PC-3 (cell line): ENCODE results near the gene PRKCE. TPM values are rescaled to one million over a fixed set of nuclear protein-coding genes. Genes with fewer than 3 reads are reported as not detected.

Source experiments
- ATAC-seq: fragments of 200-7000 bp; cut with Tn5 transposase; 2 replicates; pipeline ENCODE4 v1.9.1; 2020; ENCODE audit warnings: mild to moderate bottlenecking, moderate library complexity
- BruUV-seq: library from RNA; stranded (reverse); fragments of 400-500 nt; replicated peaks from 2 replicates; lab custom pipeline; 2021; lab: Mats Ljungman, UMichigan
- CTCF ChIA-PET: fragments of 300-600 bp; sonication (Branson Sonifier 250); formaldehyde crosslinking; loops from one replicate; lab custom pipeline; 2022; ENCODE audit warnings: antibody characterized with exemption; lab: Charles Lee
- POLR2A ChIA-PET: fragments of 300-600 bp; sonication (Branson Sonifier 250); formaldehyde crosslinking; loops from one replicate; lab custom pipeline; 2022; ENCODE audit warnings: antibody characterized with exemption; ENCODE audit not compliant: unreplicated experiment; lab: Charles Lee
- DNase-seq: peaks from one replicate; pipeline ENCODE4 v3.0.0-alpha.2; 2015
- H2AFZ ChIP-seq: fragments of 300-600 bp; sonication (generic); 2 replicates; pipeline ENCODE4 v1.6.0; 2016; ENCODE audit warnings: antibody characterized with exemption, low read length
- H3F3A ChIP-seq: fragments of 300-600 bp; sonication (generic); one replicate; pipeline ENCODE4 v1.6.0; 2017; ENCODE audit warnings: antibody characterized with exemption, low read length, control low read depth, mild to moderate bottlenecking; ENCODE audit not compliant: unreplicated experiment
- H3K27ac ChIP-seq: fragments of 300-600 bp; sonication (generic); 2 replicates; pipeline ENCODE4 v1.5.1; 2016; ENCODE audit warnings: mild to moderate bottlenecking, low read length
- H3K27me3 ChIP-seq: fragments of 300-600 bp; sonication (generic); 2 replicates; pipeline ENCODE4 v1.6.1; 2016; ENCODE audit warnings: low read length, mixed read lengths
- H3K36me3 ChIP-seq: fragments of 300-600 bp; sonication (generic); 2 replicates; pipeline ENCODE4 v1.6.1; 2016; ENCODE audit warnings: low read depth, mixed run types, low read length, mixed read lengths
- H3K4me1 ChIP-seq: fragments of 300-600 bp; sonication (generic); 2 replicates; pipeline ENCODE4 v1.5.1; 2016; ENCODE audit warnings: low read length; ENCODE audit not compliant: insufficient read depth
- H3K4me2 ChIP-seq: fragments of 300-600 bp; sonication (generic); 2 replicates; pipeline ENCODE4 v1.6.0; 2016; ENCODE audit warnings: low read length
- H3K4me3 ChIP-seq: fragments of 300-600 bp; sonication (generic); 2 replicates; pipeline ENCODE4 v1.5.1; 2016; ENCODE audit warnings: mild to moderate bottlenecking, low read length, mixed read lengths
- H3K79me2 ChIP-seq: fragments of 300-600 bp; sonication (generic); 2 replicates; pipeline ENCODE4 v1.6.1; 2017; ENCODE audit warnings: low read length, mixed read lengths
- H3K9ac ChIP-seq: fragments of 300-600 bp; sonication (generic); 2 replicates; pipeline ENCODE4 v1.6.0; 2016; ENCODE audit warnings: mild to moderate bottlenecking, low read length
- H3K9me2 ChIP-seq: fragments of 300-600 bp; sonication (generic); replicated peaks from 2 replicates; pipeline ENCODE4 v1.6.1; 2016; ENCODE audit warnings: mixed run types, low read length, mixed read lengths
- H3K9me3 ChIP-seq: fragments of 300-600 bp; sonication (generic); 2 replicates; pipeline ENCODE4 v1.6.1; 2016; ENCODE audit warnings: low read length, mixed read lengths
- H4K20me1 ChIP-seq: fragments of 300-600 bp; sonication (generic); 2 replicates; pipeline ENCODE4 v1.6.1; 2016; ENCODE audit warnings: low read length, mixed read lengths
- EZH2 ChIP-seq: fragments of 300-600 bp; sonication (generic); IDR thresholded peaks from one replicate; pipeline ENCODE4 v1.6.1; 2017; ENCODE audit warnings: antibody characterized with exemption, mild to moderate bottlenecking, low read length; ENCODE audit not compliant: unreplicated experiment
- EZH2phosphoT487 ChIP-seq: fragments of 300-600 bp; sonication (generic); IDR thresholded peaks from 2 replicates; pipeline ENCODE4 v1.6.1; 2018; ENCODE audit warnings: mild to moderate bottlenecking, antibody characterized with exemption, low read length, borderline replicate concordance
- intact Hi-C: fragments of 100-400 bp; cut with micrococcal nuclease; formaldehyde crosslinking; loops from 2 replicates; pipeline ENCODE4 v1.9.0; 2023
- total RNA-seq: library from RNA; depleted of rRNA; stranded (reverse); fragments of >200 nt; gene quantifications from 2 replicates; pipeline ENCODE4 v1.2.3, GENCODE V29; 2014
- TF ChIP-seq, protein P1 (sequence below): fragments of 300-600 bp; sonication (generic); conservative IDR thresholded peaks from 2 replicates; pipeline ENCODE4 v1.5.1; 2017; ENCODE audit warnings: antibody characterized with exemption, low read depth, mild to moderate bottlenecking, low read length

Gene PRKCE
- total RNA-seq, 1 experiment from 2014 or later = 7.0 TPM

- H3K27me3 ChIP-seq = no peaks in the 10 kb centered on the region
- H3K4me3 ChIP-seq = no peak overlapping the region
- H3K4me1 ChIP-seq = peaks cover 24% of the 10 kb centered on the region
- H3K4me2 ChIP-seq = no peak overlapping the region
- no peak overlapping the region for H3K9ac ChIP-seq
- ATAC-seq (no peak), DNase-seq (no peak)
- H3K79me2 ChIP-seq = no peaks in the 10 kb centered on the region
- CTCF ChIA-PET = no interaction called here
- H4K20me1 ChIP-seq = no peaks in the 10 kb centered on the region
- no peak overlapping the region for H3K27ac ChIP-seq
- H3K9me2 ChIP-seq = no peaks in the 10 kb centered on the region
- POLR2A ChIA-PET = no interaction called here
- H2AFZ ChIP-seq = no peak overlapping the region
- no peak for TF ChIP-seq EZH2phosphoT487
- TF ChIP-seq, protein P1, sequence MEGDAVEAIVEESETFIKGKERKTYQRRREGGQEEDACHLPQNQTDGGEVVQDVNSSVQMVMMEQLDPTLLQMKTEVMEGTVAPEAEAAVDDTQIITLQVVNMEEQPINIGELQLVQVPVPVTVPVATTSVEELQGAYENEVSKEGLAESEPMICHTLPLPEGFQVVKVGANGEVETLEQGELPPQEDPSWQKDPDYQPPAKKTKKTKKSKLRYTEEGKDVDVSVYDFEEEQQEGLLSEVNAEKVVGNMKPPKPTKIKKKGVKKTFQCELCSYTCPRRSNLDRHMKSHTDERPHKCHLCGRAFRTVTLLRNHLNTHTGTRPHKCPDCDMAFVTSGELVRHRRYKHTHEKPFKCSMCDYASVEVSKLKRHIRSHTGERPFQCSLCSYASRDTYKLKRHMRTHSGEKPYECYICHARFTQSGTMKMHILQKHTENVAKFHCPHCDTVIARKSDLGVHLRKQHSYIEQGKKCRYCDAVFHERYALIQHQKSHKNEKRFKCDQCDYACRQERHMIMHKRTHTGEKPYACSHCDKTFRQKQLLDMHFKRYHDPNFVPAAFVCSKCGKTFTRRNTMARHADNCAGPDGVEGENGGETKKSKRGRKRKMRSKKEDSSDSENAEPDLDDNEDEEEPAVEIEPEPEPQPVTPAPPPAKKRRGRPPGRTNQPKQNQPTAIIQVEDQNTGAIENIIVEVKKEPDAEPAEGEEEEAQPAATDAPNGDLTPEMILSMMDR = no peak
- no peak for TF ChIP-seq EZH2
- BruUV-seq = no TSS peak
- H3K36me3 ChIP-seq = no peaks in the 10 kb centered on the region
- H3F3A ChIP-seq = peaks cover 5% of the 10 kb centered on the region
- intact Hi-C loops = no loop called here
- H3K9me3 ChIP-seq = no peaks in the 10 kb centered on the region
These were observed 29.0 kb upstream of the PRKCE start for GRCh38 chr2:45622336-45623075.

DNA sequence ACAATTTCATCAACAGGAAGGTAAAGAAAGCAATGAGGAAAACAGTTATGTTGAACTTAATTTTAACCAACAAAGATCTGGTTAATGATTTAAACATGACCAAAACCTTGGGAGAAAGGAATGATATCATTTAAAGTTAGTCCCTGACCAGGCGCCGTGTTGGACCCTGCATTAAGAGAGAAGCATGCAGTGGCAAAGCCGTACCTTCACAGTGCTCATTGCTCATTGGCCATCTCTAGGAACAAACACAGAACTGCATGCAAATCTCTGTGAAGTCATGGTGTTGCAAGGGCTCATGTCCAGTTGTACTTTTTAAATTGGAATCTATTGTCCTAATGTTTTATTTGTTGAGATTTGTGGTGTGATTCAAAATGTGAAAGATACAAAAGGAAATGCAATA, 28.4 kb upstream of the PRKCE start:
- H3K9me2 ChIP-seq = no peaks in the 10 kb centered on the region
- H3K36me3 ChIP-seq = no peaks in the 10 kb centered on the region
- no peak overlapping the region for H3K27ac ChIP-seq
- no peaks in the 10 kb centered on the region for H3K9me3 ChIP-seq
- no peak for ATAC-seq
- no peaks in the 10 kb centered on the region for H3K79me2 ChIP-seq
- ChIA-PET POLR2A (no interaction called here), CTCF (no interaction called here)
- peaks cover 18% of the 10 kb centered on the region for H3K4me1 ChIP-seq
- H3K27me3 ChIP-seq = no peaks in the 10 kb centered on the region
- BruUV-seq = no TSS peak
- no peak overlapping the region for H2AFZ ChIP-seq
- DNase-seq = no peak
- TF ChIP-seq, protein P1 = no peak
- TF ChIP-seq EZH2phosphoT487 = no peak
- TF ChIP-seq EZH2 = no peak
- H3K4me3 ChIP-seq = no peak overlapping the region
- H3K4me2 ChIP-seq = no peak overlapping the region
- H3F3A ChIP-seq = no peaks in the 10 kb centered on the region
- H4K20me1 ChIP-seq = no peaks in the 10 kb centered on the region
- H3K9ac ChIP-seq = no peak overlapping the region
- intact Hi-C loops = no loop called here

DNA sequence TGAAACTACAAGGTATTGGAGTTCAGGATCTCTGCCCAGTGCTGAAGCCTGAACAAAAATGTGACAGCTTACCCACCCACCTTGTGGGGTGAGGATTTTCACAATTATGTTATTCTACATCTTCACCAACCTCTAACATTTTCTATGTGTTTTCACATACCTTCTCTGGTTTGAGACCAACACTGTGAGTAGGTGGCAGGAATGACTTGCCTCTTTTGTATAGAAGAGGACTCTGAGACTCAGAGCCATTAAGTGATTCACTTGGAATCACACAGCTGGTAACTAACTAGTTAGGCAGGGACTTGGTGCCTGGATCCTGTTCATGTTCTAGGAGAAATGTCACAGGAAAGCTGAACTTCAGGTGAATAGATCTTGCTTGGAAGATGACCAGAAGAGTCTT, 25.7 kb upstream of the PRKCE start:
- Histone ChIP-seq H3K9ac (no peak overlapping the region), H3K79me2 (no peaks in the 10 kb centered on the region), H2AFZ (no peak overlapping the region), H3K4me1 (peaks cover 15% of the 10 kb centered on the region), H4K20me1 (no peaks in the 10 kb centered on the region), H3K27me3 (no peaks in the 10 kb centered on the region), H3K36me3 (no peaks in the 10 kb centered on the region), H3K27ac (no peak overlapping the region), H3K4me2 (peak overlapping the region; percentile 27; the same call in 1 of the 2 replicates), H3K4me3 (no peak overlapping the region), H3K9me3 (no peaks in the 10 kb centered on the region), H3F3A (no peaks in the 10 kb centered on the region), H3K9me2 (no peaks in the 10 kb centered on the region)
- no TSS peak for BruUV-seq
- CTCF ChIA-PET = no interaction called here
- intact Hi-C loops = no loop called here
- no peak for DNase-seq
- no peak for TF ChIP-seq EZH2
- TF ChIP-seq, protein P1 = no peak
- no peak for TF ChIP-seq EZH2phosphoT487
- no peak for ATAC-seq
- POLR2A ChIA-PET = no interaction called here
